K562 (cell line): ENCODE results near the gene UBA1. TPM values are rescaled to one million over a fixed set of nuclear protein-coding genes. Genes with fewer than 3 reads are reported as not detected.
A peak's percentile ranks its signal among the peaks of the same experiment; 100 is the strongest.

Experiments
- ATAC-seq: fragments of 200-7000 bp; cut with Tn5 transposase; 3 replicates; pipeline ENCODE4 v1.9.1; 2020; ENCODE audit warnings: moderate library complexity
- BruUV-seq: library from RNA; stranded (reverse); fragments of 400-500 nt; replicated peaks from 2 replicates; lab custom pipeline; 2021; lab: Mats Ljungman, UMichigan
- CTCF ChIA-PET: fragments of 300-600 bp; formaldehyde crosslinking; extraction: SDS; loops from one replicate; lab custom pipeline; 2021; ENCODE audit warnings: low intra/inter-chr PET ratio; lab: Yijun Ruan, JAX
- POLR2A ChIA-PET: fragments of 300-600, 350-650 bp; sonication (Branson Sonifier 250); formaldehyde crosslinking; extraction: SDS; loops from one replicate; lab custom pipeline; 2021; ENCODE audit warnings: antibody characterized with exemption, inconsistent platforms; lab: Yijun Ruan, JAX
- DNase-seq, 4 experiments: peaks; one replicate each; pipeline versions ENCODE4 v3.0.0 to v3.0.0-alpha.2; 2011 to 2018; ENCODE audit warnings: low spot score in 3 of 4, mixed read lengths in 3 of 4; ENCODE audit errors: extremely low read depth in 1 of 4
- FAIRE-seq: peaks from 2 replicates; lab custom pipeline; 2011; peaks lifted over from hg19 to GRCh38; lab: Jason Lieb, UNC
- H2AFZ ChIP-seq: 2 replicates; pipeline ENCODE4 v1.6.0; 2011; ENCODE audit warnings: low read depth, low read length, control low read depth, inconsistent platforms
- H3K27ac ChIP-seq: fragments of 200-600 bp; 3 replicates; pipeline ENCODE4 v1.8.0; 2011; ENCODE audit warnings: low read depth, mild to moderate bottlenecking, control low read depth, inconsistent platforms, low read length, moderate library complexity, mixed read lengths; ENCODE audit errors: extremely low read depth
- H3K27me3 ChIP-seq, 2 experiments: fragments of 300-600 bp in 1 of 2; 2 replicates in 1 of 2; 3 replicates in 1 of 2; pipeline versions ENCODE4 v1.6.0 to v1.8.0; 2011; ENCODE audit warnings: inconsistent platforms in 2 of 2, low read length in 2 of 2, mild to moderate bottlenecking in 1 of 2, mixed read lengths in 1 of 2, moderate library complexity in 1 of 2; ENCODE audit not compliant: control insufficient read depth in 2 of 2, insufficient read depth in 2 of 2
- H3K36me3 ChIP-seq: fragments of 300-600 bp; 3 replicates; pipeline ENCODE4 v1.8.0; 2011; ENCODE audit warnings: mild to moderate bottlenecking, low read length, inconsistent platforms; ENCODE audit not compliant: control insufficient read depth, insufficient read depth
- H3K4me1 ChIP-seq, 2 experiments: fragments of 200-600 bp in 1 of 2; replicated peaks in 1 of 2; 2 replicates in 1 of 2; 3 replicates in 1 of 2; pipeline versions ENCODE4 v1.5.1 to v1.8.0; 2011; ENCODE audit warnings: inconsistent platforms in 2 of 2, low read length in 2 of 2, mild to moderate bottlenecking in 1 of 2, mixed read lengths in 1 of 2, moderate library complexity in 1 of 2; ENCODE audit not compliant: control insufficient read depth in 2 of 2, insufficient read depth in 2 of 2
- H3K4me2 ChIP-seq: 2 replicates; pipeline ENCODE4 v1.6.1; 2011; ENCODE audit warnings: low read length, control low read depth, inconsistent platforms, mixed read lengths; ENCODE audit not compliant: insufficient read depth
- H3K4me3 ChIP-seq: fragments of 200-600 bp; sonication (generic), shearing (Covaris generic); 2 replicates; pipeline ENCODE4 v1.5.1; 2016; ENCODE audit warnings: control low read depth, inconsistent platforms
- H3K79me2 ChIP-seq: fragments of 200-600 bp; 3 replicates; pipeline ENCODE4 v1.8.0; 2011; ENCODE audit warnings: low read length, inconsistent platforms; ENCODE audit not compliant: control insufficient read depth, insufficient read depth
- H3K9ac ChIP-seq, 2 experiments: 2 replicates each; pipeline versions ENCODE4 v1.6.0 to v1.6.1; 2011; ENCODE audit warnings: low read depth in 2 of 2, low read length in 2 of 2, control low read depth in 1 of 2, inconsistent platforms in 1 of 2, mild to moderate bottlenecking in 1 of 2, mixed read lengths in 1 of 2; ENCODE audit not compliant: insufficient read depth in 1 of 2
- H3K9me1 ChIP-seq: one replicate; pipeline ENCODE4 v1.6.0; 2011; ENCODE audit warnings: inconsistent platforms, mild to moderate bottlenecking, low read length, moderate library complexity; ENCODE audit not compliant: control insufficient read depth, insufficient read depth
- H3K9me3 ChIP-seq: replicated peaks from 2 replicates; pipeline ENCODE4 v1.5.1; 2011; ENCODE audit warnings: low read depth, low read length, inconsistent platforms; ENCODE audit not compliant: control insufficient read depth, insufficient read depth
- H4K20me1 ChIP-seq: replicated peaks from 2 replicates; pipeline ENCODE4 v1.6.1; 2011; ENCODE audit warnings: low read length, inconsistent platforms, mixed read lengths; ENCODE audit not compliant: control insufficient read depth, insufficient read depth
- ATF7 ChIP-seq: fragments of 450-650 bp; IDR thresholded peaks from 2 replicates; pipeline ENCODE4 v1.7.1; 2014; ENCODE audit warnings: mild to moderate bottlenecking, moderate library complexity
- POLR2B ChIP-seq: fragments of 450-650 bp; IDR thresholded peaks from 2 replicates; pipeline ENCODE4 v1.6.1; 2018; ENCODE audit warnings: low read depth; ENCODE audit not compliant: partially characterized antibody
- SRSF3 ChIP-seq: fragments of 200-400 bp; formaldehyde crosslinking; IDR thresholded peaks from 2 replicates; pipeline ENCODE4 v1.6.1; 2016; ENCODE audit warnings: mild to moderate bottlenecking, low read length, moderate library complexity; ENCODE audit not compliant: insufficient read depth
- TCF3 ChIP-seq: sonication (generic); formaldehyde crosslinking; IDR thresholded peaks from 2 replicates; pipeline ENCODE4 v1.4.0; 2020; ENCODE audit warnings: mild to moderate bottlenecking, missing genetic modification reagents
- U2AF2 ChIP-seq: fragments of 200-400 bp; formaldehyde crosslinking; optimal IDR thresholded peaks from 2 replicates; pipeline ENCODE3; 2017; ENCODE audit warnings: low read depth, mild to moderate bottlenecking, low read length
- ZNF316 ChIP-seq: fragments of 450-650 bp; IDR thresholded peaks from 2 replicates; pipeline ENCODE4 v1.6.1; 2016
- ZNF766 ChIP-seq: fragments of 200-800 bp; sonication (Bioruptor generic); conservative IDR thresholded peaks from 2 replicates; pipeline ENCODE4 v1.6.1; 2016; ENCODE audit warnings: missing genetic modification characterization, missing compliant biosample characterization
- WGBS: fragments of 100-300 bp; shearing (Covaris generic); methylation state at CpG from one replicate; pipeline ENCODE4 v1.1.6; 2016; ENCODE audit warnings: low coverage, mixed read lengths; ENCODE audit not compliant: insufficient coverage; ENCODE audit errors: missing lambda C conversion rate; 5-methylcytosine and 5-hydroxymethylcytosine counted together
- in situ Hi-C: fragments of 300-500 bp; cut with MboI; formaldehyde crosslinking; loops from 4 replicates; pipeline ENCODE4 v1.15.0; 2018; ENCODE audit warnings: inconsistent platforms, mixed read lengths
- intact Hi-C: fragments of 100-400 bp; cut with micrococcal nuclease; formaldehyde crosslinking; loops from 2 replicates; pipeline ENCODE4 v1.14.2; 2022
- polyA plus RNA-seq, 8 experiments: library from polyadenylated mRNA; depleted of rRNA in 4 of 8; stranded (reverse) in 5 of 8; unstranded in 3 of 8; fragments of >200 nt; fragmentation: Nextera tagmentation in 2 of 8; fragmentation: Illumina TruSeq in 1 of 8; extraction: Ambion mirVana in 2 of 8; extraction: Trizol in 1 of 8; gene quantifications; 2 replicates each; pipeline versions ENCODE4 v1.2.1 to v1.2.3, GENCODE V29; 2011 to 2014; ENCODE audit warnings: inconsistent platforms in 1 of 8, missing spikeins in 1 of 8
- total RNA-seq, 7 experiments: library from RNA; depleted of rRNA in 6 of 7; stranded (reverse); fragments of >200 nt in 6 of 7; fragmentation: Illumina TruSeq in 2 of 7; extraction: Trizol in 2 of 7; gene quantifications; 2 replicates each; pipeline versions ENCODE4 v1.2.1 to v1.2.3, GENCODE V29; 2011 to 2021; ENCODE audit warnings: low replicate concordance in 1 of 7
- TF ChIP-seq, protein P1 (sequence below), 2 experiments: fragments of 450-650 bp in 1 of 2; sonication (generic) in 1 of 2; formaldehyde crosslinking in 1 of 2; IDR thresholded peaks in 1 of 2; conservative IDR thresholded peaks in 1 of 2; 2 replicates each; pipeline versions ENCODE4 v1.6.1 to v1.8.1; 2016 to 2023; ENCODE audit warnings: mild to moderate bottlenecking in 2 of 2, moderate library complexity in 2 of 2, inconsistent platforms in 1 of 2, missing genetic modification reagents in 1 of 2
- TF ChIP-seq, protein P2 (sequence below), 2 experiments: fragments of 450-650 bp in 1 of 2; sonication (generic) in 1 of 2; formaldehyde crosslinking in 1 of 2; IDR thresholded peaks; 2 replicates each; pipeline versions ENCODE4 v1.7.1 to v1.9.0; 2016 to 2022; ENCODE audit warnings: inconsistent platforms in 1 of 2, mild to moderate bottlenecking in 1 of 2, missing genetic modification reagents in 1 of 2
- TF ChIP-seq, protein P3 (sequence below): fragments of 450-650 bp; IDR thresholded peaks from 2 replicates; pipeline ENCODE4 v1.7.0; 2016; ENCODE audit warnings: borderline replicate concordance

The UBA1 gene
- total and polyA plus RNA-seq, 9 of the 15 experiments (the other 6 are each of a cell fraction or from before 2014, with no cell fraction given) = 32.0 to 174 (median 93.6) TPM

DNA sequence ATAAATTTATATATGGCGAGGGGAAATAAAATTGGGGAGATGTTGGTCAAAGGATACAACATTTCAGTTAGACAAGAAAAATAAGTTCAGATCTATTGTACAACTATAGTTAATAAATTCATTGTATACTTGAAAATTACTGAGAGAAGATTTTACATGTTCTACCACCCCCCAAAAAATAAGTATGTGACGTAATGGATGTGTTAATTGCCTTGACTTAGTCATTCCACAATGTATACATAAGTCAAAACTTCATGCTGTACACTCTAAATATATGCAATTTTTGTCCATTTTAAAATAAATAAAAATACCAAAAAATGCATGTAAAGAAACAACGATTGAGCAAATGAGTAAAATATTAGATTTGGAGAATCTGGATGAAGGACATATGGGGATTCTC lies 41.0 kb downstream of the UBA1 start:
- H3K9me3 ChIP-seq = no peaks in the 10 kb centered on the region
- H3K9ac ChIP-seq = peak overlapping the region in 1 of 2 experiments; percentile 81; a peak in 2 of 4 replicates
- ChIA-PET POLR2A (no interaction called here), CTCF (no interaction called here)
- intact Hi-C loops (no loop called here), in situ Hi-C loops (no loop called here)
- BruUV-seq = no TSS peak
- no peaks in the 10 kb centered on the region; a peak in 1 of 5 replicates for H3K27me3 ChIP-seq
- H3K4me3 ChIP-seq = peak overlapping the region; percentile 65; the same call in 1 of the 2 replicates
- H3K4me2 ChIP-seq = peak overlapping the region; percentile 92; the same call in 1 of the 2 replicates
- H4K20me1 ChIP-seq = no peaks in the 10 kb centered on the region
- no peaks in the 10 kb centered on the region for H3K9me1 ChIP-seq
- no peak for FAIRE-seq
- no peak overlapping the region for H2AFZ ChIP-seq
- ATAC-seq = no peak
- H3K36me3 ChIP-seq = no peaks in the 10 kb centered on the region
- H3K79me2 ChIP-seq = peaks cover 30% of the 10 kb centered on the region
- H3K27ac ChIP-seq = peak overlapping the region; percentile 93; the same call in 2 of the 3 replicates
- no peak for DNase-seq
- peaks cover 6 to 7% of the 10 kb centered on the region in 2 experiments; a peak in 4 of 5 replicates for H3K4me1 ChIP-seq
- 32% methylated on average over 3 of the region's 3 CpGs for WGBS
- TF ChIP-seq, protein P1, sequence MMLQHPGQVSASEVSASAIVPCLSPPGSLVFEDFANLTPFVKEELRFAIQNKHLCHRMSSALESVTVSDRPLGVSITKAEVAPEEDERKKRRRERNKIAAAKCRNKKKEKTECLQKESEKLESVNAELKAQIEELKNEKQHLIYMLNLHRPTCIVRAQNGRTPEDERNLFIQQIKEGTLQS (IDR thresholded peaks at IDR 0.05) = 0 out of 2 replicates have a peak, but pooled peaks have one; percentile 27
- TF ChIP-seq, protein P1 (CRISPR knock-in tag; conservative IDR thresholded peaks at IDR 0.05) = no peak
- TF ChIP-seq, protein P2, sequence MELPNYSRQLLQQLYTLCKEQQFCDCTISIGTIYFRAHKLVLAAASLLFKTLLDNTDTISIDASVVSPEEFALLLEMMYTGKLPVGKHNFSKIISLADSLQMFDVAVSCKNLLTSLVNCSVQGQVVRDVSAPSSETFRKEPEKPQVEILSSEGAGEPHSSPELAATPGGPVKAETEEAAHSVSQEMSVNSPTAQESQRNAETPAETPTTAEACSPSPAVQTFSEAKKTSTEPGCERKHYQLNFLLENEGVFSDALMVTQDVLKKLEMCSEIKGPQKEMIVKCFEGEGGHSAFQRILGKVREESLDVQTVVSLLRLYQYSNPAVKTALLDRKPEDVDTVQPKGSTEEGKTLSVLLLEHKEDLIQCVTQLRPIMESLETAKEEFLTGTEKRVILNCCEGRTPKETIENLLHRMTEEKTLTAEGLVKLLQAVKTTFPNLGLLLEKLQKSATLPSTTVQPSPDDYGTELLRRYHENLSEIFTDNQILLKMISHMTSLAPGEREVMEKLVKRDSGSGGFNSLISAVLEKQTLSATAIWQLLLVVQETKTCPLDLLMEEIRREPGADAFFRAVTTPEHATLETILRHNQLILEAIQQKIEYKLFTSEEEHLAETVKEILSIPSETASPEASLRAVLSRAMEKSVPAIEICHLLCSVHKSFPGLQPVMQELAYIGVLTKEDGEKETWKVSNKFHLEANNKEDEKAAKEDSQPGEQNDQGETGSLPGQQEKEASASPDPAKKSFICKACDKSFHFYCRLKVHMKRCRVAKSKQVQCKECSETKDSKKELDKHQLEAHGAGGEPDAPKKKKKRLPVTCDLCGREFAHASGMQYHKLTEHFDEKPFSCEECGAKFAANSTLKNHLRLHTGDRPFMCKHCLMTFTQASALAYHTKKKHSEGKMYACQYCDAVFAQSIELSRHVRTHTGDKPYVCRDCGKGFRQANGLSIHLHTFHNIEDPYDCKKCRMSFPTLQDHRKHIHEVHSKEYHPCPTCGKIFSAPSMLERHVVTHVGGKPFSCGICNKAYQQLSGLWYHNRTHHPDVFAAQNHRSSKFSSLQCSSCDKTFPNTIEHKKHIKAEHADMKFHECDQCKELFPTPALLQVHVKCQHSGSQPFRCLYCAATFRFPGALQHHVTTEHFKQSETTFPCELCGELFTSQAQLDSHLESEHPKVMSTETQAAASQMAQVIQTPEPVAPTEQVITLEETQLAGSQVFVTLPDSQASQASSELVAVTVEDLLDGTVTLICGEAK (IDR thresholded peaks at IDR 0.05) = no peak
- TF ChIP-seq, protein P2 (CRISPR knock-in tag; IDR thresholded peaks at IDR 0.05) = no peak
- TF ChIP-seq ATF7 (peak; percentile 47; the same call in 1 of the 2 replicates), U2AF2 (no peak), TCF3 (CRISPR knock-in tag) (no peak), POLR2B (no peak), ZNF316 (no peak), ZNF766 (CRISPR knock-in tag) (no peak), SRSF3 (no peak)
- TF ChIP-seq, protein P3, sequence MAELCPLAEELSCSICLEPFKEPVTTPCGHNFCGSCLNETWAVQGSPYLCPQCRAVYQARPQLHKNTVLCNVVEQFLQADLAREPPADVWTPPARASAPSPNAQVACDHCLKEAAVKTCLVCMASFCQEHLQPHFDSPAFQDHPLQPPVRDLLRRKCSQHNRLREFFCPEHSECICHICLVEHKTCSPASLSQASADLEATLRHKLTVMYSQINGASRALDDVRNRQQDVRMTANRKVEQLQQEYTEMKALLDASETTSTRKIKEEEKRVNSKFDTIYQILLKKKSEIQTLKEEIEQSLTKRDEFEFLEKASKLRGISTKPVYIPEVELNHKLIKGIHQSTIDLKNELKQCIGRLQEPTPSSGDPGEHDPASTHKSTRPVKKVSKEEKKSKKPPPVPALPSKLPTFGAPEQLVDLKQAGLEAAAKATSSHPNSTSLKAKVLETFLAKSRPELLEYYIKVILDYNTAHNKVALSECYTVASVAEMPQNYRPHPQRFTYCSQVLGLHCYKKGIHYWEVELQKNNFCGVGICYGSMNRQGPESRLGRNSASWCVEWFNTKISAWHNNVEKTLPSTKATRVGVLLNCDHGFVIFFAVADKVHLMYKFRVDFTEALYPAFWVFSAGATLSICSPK = no peak
